A673 (cell line): Measurements from ENCODE around the gene SCGB3A2. TPM values are rescaled to one million over a fixed set of nuclear protein-coding genes. Genes with fewer than 3 reads are reported as not detected.

ENCODE experiments used
- BruUV-seq: library from RNA; stranded (reverse); fragments of 400-500 nt; replicated peaks from 2 replicates; lab custom pipeline; 2021; lab: Mats Ljungman, UMichigan
- CTCF ChIA-PET: fragments of 300-600 bp; sonication (Branson Sonifier 250); formaldehyde crosslinking; loops from one replicate; lab custom pipeline; 2022; ENCODE audit warnings: antibody characterized with exemption; lab: Charles Lee
- POLR2A ChIA-PET: fragments of 300-600 bp; sonication (Branson Sonifier 250); formaldehyde crosslinking; loops from one replicate; lab custom pipeline; 2022; ENCODE audit warnings: antibody characterized with exemption; ENCODE audit not compliant: low non-redundant PET; lab: Charles Lee
- DNase-seq: peaks from one replicate; pipeline ENCODE4 v3.0.0-alpha.2; 2015; ENCODE audit warnings: low spot score
- H3K27ac ChIP-seq: fragments of 200-600 bp; sonication (generic); 2 replicates; pipeline ENCODE4 v1.5.1; 2016; ENCODE audit warnings: mixed run types, low read depth, mild to moderate bottlenecking, mixed read lengths, antibody characterized with exemption, low read length; ENCODE audit not compliant: poor library complexity, severe bottlenecking
- H3K27me3 ChIP-seq: fragments of 200-600 bp; sonication (generic); replicated peaks from 2 replicates; pipeline ENCODE4 v1.6.1; 2017; ENCODE audit warnings: mixed run types, low read depth, mild to moderate bottlenecking, mixed read lengths, antibody characterized with exemption, low read length; ENCODE audit not compliant: insufficient read depth, poor library complexity
- H3K36me3 ChIP-seq: fragments of 200-600 bp; sonication (generic); 2 replicates; pipeline ENCODE4 v1.6.1; 2016; ENCODE audit warnings: mixed run types, mild to moderate bottlenecking, mixed read lengths, antibody characterized with exemption, low read length; ENCODE audit not compliant: insufficient read depth, poor library complexity, severe bottlenecking
- H3K4me1 ChIP-seq: fragments of 200-600 bp; sonication (generic); 2 replicates; pipeline ENCODE4 v1.6.1; 2017; ENCODE audit warnings: mixed run types, mild to moderate bottlenecking, mixed read lengths, antibody characterized with exemption, low read length; ENCODE audit not compliant: insufficient read depth, poor library complexity, severe bottlenecking
- H3K4me3 ChIP-seq: fragments of 200-600 bp; sonication (generic); 2 replicates; pipeline ENCODE4 v1.5.1; 2016; ENCODE audit warnings: low read depth, mixed run types, mild to moderate bottlenecking, mixed read lengths, low read length; ENCODE audit not compliant: poor library complexity, severe bottlenecking
- H3K9me3 ChIP-seq: fragments of 200-600 bp; sonication (generic); 2 replicates; pipeline ENCODE4 v1.6.1; 2016; ENCODE audit warnings: mixed run types, low read depth, mild to moderate bottlenecking, mixed read lengths, antibody characterized with exemption, low read length; ENCODE audit not compliant: poor library complexity, severe bottlenecking
- EZH2 ChIP-seq: fragments of 200-600 bp; sonication (generic); IDR thresholded peaks from 2 replicates; pipeline ENCODE4 v1.6.1; 2017; ENCODE audit warnings: borderline replicate concordance, low read depth, mild to moderate bottlenecking, mixed read lengths, antibody characterized with exemption, low read length; ENCODE audit not compliant: poor library complexity, severe bottlenecking
- intact Hi-C: fragments of 100-400 bp; cut with micrococcal nuclease; formaldehyde crosslinking; loops from one replicate; pipeline ENCODE4 v1.10.0; 2022; ENCODE audit not compliant: unreplicated experiment
- total RNA-seq: library from RNA; stranded (reverse); gene quantifications from 2 replicates; pipeline ENCODE4 v1.2.3, GENCODE V29; 2021
- TF ChIP-seq, protein P1 (sequence below): fragments of 300-800, 200-600 bp; sonication (generic); conservative IDR thresholded peaks from 2 replicates; pipeline ENCODE4 v1.5.1; 2017; ENCODE audit warnings: low read depth, mild to moderate bottlenecking, antibody characterized with exemption, low read length, moderate library complexity, mixed read lengths

SCGB3A2 gene
- total RNA-seq, 1 experiment from 2014 or later: not detected

- TF ChIP-seq, protein P1, sequence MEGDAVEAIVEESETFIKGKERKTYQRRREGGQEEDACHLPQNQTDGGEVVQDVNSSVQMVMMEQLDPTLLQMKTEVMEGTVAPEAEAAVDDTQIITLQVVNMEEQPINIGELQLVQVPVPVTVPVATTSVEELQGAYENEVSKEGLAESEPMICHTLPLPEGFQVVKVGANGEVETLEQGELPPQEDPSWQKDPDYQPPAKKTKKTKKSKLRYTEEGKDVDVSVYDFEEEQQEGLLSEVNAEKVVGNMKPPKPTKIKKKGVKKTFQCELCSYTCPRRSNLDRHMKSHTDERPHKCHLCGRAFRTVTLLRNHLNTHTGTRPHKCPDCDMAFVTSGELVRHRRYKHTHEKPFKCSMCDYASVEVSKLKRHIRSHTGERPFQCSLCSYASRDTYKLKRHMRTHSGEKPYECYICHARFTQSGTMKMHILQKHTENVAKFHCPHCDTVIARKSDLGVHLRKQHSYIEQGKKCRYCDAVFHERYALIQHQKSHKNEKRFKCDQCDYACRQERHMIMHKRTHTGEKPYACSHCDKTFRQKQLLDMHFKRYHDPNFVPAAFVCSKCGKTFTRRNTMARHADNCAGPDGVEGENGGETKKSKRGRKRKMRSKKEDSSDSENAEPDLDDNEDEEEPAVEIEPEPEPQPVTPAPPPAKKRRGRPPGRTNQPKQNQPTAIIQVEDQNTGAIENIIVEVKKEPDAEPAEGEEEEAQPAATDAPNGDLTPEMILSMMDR: no peak
- TF ChIP-seq EZH2: no peak
- DNase-seq: no peak
- POLR2A ChIA-PET: no interaction called here
- Histone ChIP-seq H3K27me3 (no peaks in the 10 kb centered on the region), H3K9me3 (no peaks in the 10 kb centered on the region), H3K36me3 (no peaks in the 10 kb centered on the region), H3K4me1 (peaks cover 9% of the 10 kb centered on the region), H3K4me3 (no peak overlapping the region), H3K27ac (no peak overlapping the region)
- CTCF ChIA-PET: no interaction called here
- intact Hi-C loops: loop anchor here (5.0 kb wide), 1 partner anchor 137 kb away; no protein-coding TSS in a partner anchor
- BruUV-seq: no TSS peak
These were observed 22.8 kb upstream of the SCGB3A2 start for GRCh38 chr5:147855774-147856069.

DNA sequence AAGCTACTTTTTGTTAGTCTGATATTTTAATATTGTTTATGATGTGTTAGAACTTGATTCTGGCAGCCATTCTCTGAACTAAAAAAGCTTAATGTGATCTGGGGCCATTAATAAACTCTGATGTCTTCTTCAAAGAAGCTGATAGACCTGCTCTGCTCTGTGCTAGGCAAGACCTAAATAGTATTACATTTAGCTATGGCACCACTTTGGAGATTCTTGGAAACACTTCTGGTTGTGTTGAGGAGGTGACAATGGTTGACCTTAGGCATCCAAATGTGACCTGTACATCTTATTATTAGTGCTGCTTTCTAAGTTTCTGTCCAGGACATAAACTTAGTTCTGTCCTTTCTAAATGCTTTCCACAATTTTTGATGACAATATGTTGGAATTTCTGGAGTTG, 21.7 kb upstream of the SCGB3A2 start:
- Histone ChIP-seq H3K36me3 (no peaks in the 10 kb centered on the region), H3K27ac (no peak overlapping the region), H3K4me1 (peaks cover 9% of the 10 kb centered on the region), H3K4me3 (no peak overlapping the region), H3K27me3 (no peaks in the 10 kb centered on the region), H3K9me3 (no peaks in the 10 kb centered on the region)
- ChIA-PET POLR2A (no interaction called here), CTCF (no interaction called here)
- DNase-seq: no peak
- TF ChIP-seq EZH2: no peak
- TF ChIP-seq, protein P1: no peak
- intact Hi-C loops: loop anchor here (5.0 kb wide), 1 partner anchor 136 kb away; no protein-coding TSS in a partner anchor
- no TSS peak for BruUV-seq

DNA sequence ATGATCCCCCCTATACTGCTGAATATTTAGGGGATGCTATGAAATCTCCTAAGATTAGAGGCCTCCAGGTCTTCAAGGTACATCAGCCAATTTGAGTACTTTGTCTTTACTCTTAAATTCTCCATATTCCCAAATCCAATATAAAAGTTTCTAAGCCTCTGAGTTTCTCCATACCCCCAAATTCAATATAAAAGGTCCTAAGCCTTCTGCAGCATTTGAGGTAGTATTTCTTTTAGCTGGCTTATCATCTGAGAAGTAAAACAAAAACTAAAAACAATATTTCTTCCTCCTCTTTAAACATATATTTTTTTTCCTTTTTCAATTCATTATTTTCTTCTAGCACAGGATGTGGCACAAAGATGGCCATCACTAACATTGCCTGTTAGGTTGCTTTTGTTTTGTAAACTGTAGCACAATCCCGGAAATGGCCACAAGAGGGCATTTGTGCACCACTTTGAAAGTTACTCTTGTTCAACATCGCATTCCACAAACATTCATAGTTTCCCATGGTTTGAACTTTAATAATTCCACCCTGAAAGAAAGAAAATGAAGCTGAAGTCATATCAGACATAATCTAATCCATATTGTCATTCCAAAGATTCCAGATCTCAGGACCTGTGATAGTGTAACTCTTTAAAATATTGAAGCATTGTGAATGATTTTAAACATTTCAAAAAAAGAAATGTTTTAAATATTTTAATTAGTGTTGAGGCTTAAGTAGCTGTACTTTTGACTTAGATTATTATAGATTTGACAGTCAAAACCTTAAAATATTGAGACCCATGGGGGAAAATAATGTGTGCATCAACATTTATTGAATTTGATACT, 21.0 kb upstream of the SCGB3A2 start:
- BruUV-seq: no TSS peak
- Histone ChIP-seq H3K36me3 (no peaks in the 10 kb centered on the region), H3K4me1 (peaks cover 9% of the 10 kb centered on the region), H3K27ac (no peak overlapping the region), H3K27me3 (no peaks in the 10 kb centered on the region), H3K9me3 (no peaks in the 10 kb centered on the region), H3K4me3 (no peak overlapping the region)
- POLR2A ChIA-PET: no interaction called here
- TF ChIP-seq EZH2: no peak
- TF ChIP-seq, protein P1: peak; percentile 91
- CTCF ChIA-PET: interaction anchor here (0.7 to 0.8 kb wide), 2 partner anchors 137 to 279 kb away, joined by 3 to 4 read pairs; no protein-coding TSS in a partner anchor
- intact Hi-C loops: loop anchor here (1.0 to 5.0 kb wide), 2 partner anchors 78 to 135 kb away; no protein-coding TSS in a partner anchor
- DNase-seq: peak; percentile 81
